CD4-positive, alpha-beta T cell treated with Interleukin-4 for 1 hour (primary cell): ENCODE results near the gene CDH15.
A peak's percentile ranks its signal among the peaks of the same experiment; 100 is the strongest.

Source experiments
- DNase-seq, 2 donors: peaks; one replicate each; pipeline ENCODE4 v3.0.0-alpha.2; 2020 to 2022

The CDH15 gene

DNA sequence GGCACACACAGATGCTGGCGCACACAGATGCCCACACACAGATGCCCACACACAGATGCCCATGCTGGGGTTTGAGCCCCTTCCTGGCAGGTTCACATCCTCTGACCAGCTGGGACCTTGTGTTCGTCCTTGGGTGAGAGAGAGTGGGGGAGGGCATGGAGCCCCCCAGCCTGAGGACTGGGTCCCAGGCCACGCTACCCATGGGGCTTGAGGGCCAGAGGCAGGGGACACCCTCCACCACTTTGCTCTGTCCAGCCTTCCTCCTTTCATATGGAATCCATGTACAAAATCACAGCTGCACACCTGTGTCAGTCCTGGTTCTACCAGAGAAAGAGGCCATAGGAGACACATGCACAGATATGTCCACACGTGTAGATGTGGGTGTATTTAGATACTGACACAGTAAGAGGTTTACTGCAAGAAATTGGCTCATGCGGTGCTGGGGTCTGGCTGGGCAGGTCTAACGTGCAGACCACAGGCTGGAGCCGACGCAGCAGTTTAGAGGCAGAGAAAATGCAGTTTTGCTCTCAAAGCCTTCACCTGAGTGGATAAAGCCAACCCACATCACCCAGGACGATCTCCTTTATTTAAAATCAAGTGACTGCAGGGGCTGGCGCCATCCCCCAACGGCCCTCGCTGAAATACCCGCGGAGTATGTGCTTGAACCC is 17.9 kb downstream of the CDH15 start:
- no peak for DNase-seq

- DNase-seq: no peak
Measured at GRCh38 chr16:89190150-89190958, 18.8 kb downstream of the CDH15 start.

GRCh38 chr16:89191033-89191900 is 19.7 kb downstream of the CDH15 start:
- no peak for DNase-seq

- DNase-seq: no peak
Measured at GRCh38 chr16:89191901-89192185, 20.3 kb downstream of the CDH15 start.

GRCh38 chr16:89192186-89192955 is 20.8 kb downstream of the CDH15 start:
- DNase-seq: peak; percentile 89 to 90

DNA sequence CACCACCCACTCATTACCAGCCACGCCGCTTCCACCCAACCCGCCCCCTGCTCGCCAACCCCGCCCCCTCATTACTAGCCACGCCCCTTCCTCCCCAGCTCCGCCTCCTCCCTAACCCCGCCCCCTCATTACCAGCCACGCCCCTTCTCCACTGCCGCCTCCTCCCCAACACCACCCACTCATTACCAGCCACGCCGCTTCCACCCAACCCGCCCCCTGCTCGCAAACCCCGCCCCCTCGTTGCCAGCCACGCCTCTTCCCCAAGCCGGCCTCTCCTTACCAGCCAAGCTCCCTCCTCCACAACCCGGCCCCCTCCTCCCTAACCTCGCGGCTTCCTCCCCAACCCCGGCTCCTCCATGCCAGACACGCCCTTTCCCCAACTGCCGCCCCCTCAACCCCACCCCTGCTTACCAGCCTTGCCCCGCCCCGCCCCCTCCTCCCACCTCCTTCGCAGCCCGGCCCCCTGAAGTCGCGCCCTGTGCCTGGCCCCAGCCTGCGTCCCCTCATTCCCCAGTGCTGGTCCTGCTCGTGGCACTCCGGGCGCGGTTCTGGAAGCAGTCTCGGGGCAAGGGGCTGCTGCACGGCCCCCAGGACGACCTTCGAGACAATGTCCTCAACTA is 21.5 kb downstream of the CDH15 start:
- peak; percentile 70 to 76 for DNase-seq

DNA sequence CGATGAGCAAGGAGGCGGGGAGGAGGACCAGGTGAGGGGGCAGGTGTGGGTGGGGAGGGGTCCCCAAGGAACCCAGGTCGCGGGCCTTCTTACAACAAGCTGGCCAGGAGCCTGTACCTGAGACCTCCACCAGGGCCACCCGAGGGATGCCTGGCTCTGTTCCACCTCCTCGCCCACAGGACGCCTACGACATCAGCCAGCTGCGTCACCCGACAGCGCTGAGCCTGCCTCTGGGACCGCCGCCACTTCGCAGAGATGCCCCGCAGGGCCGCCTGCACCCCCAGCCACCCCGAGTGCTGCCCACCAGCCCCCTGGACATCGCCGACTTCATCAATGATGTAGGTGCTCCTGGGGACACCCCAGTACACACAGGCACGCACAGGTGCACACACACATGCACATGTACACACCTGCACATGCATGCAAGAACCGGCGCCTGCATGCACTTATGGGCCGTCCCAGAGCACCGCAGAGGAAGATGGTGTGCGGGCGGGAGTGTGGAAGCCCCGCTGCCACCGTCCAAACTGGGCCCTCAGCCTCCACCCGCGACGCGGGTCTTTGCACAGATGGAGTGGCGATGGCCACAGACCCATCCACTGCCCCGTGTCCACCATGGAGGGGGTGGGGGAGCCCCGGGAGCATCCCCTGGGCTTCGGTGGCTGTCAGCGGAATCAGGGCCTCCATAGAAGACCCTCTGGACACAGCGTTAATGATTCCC is 22.2 kb downstream of the CDH15 start:
- DNase-seq: no peak

DNA sequence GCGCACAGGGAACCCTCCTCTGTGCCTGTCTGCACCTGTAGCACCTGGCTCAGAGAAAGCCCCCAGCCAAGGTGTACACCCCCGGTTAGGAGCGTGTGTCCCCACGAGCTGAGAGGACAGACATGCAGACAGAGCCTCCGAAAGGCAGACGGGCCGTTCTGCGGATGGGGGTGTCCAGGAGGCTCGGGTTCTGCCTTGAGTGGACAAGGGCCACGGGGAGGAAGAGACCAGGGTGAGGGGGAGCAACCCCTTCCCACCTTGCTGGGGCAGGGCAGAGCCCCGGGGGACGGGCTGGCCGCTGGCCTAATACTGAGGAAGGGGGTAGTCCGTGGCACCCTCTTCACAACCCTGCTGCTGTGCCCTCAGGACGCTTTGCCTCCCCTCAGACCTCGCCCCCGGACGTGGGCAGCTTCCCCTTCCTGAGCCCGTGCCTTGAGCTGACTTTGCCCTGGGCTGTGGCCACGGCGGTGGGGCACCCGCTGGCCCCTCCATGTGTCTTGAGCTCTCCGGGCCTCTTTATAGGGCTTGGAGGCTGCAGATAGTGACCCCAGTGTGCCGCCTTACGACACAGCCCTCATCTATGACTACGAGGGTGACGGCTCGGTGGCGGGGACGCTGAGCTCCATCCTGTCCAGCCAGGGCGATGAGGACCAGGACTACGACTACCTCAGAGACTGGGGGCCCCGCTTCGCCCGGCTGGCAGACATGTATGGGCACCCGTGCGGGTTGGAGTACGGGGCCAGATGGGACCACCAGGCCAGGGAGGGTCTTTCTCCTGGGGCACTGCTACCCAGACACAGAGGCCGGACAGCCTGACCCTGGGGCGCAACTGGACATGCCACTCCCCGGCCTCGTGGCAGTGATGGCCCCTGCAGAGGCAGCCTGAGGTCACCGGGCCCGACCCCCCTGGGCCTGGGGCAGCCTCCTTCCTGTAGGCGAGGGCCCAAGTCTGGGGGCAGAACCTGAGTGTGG is 23.1 kb downstream of the CDH15 start:
- no peak for DNase-seq

DNA sequence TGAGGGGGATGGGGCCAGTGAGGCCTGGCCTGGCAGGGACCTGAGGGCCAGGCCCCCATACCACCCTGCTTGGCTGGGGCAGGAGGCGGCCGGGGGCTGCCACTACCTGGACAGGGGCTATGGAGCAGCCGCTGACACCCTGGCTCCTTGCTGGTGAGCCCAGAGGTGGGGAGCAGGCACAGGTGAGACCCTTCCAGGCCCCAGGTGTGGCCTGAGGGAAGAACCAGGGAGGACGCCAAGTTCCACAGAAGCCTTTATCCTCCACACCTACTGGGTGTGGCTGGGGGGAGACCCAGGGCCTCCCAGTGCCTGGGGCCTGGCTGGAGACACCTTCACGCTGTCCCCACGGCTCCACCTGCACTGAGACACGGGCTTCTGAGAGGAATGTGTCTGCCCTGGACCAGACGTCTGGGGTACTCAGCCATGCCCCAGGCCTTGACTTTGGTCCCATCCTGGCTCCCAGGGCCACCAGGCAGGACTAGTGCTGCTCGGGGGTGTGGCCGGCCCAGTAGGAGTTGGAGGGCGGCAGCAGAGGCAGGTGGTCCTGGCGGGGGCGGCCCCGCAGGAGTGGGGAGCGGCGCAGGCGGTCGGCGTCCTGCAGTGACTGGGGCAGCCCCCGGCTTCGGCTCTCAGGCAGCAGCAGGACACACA is 24.1 kb downstream of the CDH15 start:
- no peak for DNase-seq

DNA sequence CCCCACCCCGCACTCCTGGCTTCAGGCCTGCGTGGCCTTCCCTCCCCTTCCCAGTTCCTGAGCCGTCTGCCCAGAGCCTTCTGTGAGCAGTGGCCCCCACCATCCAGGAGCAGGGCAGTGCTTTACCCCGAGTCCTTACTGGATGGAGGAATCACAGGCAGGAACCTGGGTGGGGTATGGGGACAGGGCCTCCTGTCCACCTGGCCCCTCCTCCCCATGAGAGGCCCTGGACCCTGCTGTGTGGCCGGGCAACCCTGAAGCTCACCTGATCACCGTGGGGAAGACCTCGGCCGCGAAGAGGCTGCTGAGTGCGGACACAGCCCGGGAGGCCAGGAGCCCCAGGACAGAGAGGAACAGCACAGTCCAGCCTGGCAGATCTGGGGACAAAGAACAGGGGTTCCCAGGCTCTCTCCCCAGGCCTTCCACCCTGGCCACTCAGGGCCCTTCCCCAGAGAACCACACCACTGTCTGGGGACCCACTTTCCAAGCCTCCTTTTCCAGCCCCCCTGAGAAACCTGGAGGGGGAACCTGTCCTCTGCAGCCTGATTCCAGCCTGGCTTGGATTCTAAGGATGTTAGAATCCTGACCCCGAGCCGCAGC is 25.6 kb downstream of the CDH15 start:
- DNase-seq: no peak

DNA sequence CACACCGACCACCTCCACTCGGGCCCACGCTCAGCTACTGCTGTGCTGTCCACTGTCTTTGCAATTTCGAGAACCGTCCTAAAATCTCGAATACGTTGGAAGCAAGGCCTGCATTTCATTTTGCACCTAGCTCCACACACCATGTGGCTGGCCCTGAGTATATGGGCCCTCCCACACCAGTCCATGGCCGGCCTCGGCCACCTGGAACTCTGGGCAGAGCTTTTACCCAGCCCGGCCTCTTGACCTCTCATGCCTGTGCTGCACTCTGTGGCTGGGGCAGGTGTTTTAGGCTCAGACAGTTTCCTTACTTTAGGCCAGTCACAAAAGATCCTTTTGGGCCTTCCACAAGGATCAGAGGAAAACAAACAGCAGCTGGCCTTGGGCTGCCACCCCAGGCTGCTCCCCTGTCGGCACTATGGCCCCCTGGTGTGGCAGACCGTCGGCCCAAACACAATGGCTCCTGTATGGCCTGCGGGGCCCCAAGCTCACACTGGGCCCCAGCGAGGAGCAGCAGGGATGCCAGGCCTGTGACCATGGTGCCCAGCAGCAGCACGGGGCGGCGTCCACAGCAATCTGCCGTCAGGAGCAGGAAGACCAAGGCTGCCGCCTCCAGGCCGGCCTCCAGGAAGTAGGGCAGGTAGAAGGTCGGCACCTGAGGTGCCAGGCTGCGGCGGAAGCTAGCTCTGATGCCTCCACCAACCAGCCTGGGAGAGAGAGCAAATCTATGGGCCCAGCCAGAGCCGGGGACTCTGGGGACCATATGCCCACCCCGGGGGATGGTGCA is 26.3 kb downstream of the CDH15 start:
- DNase-seq: no peak

DNA sequence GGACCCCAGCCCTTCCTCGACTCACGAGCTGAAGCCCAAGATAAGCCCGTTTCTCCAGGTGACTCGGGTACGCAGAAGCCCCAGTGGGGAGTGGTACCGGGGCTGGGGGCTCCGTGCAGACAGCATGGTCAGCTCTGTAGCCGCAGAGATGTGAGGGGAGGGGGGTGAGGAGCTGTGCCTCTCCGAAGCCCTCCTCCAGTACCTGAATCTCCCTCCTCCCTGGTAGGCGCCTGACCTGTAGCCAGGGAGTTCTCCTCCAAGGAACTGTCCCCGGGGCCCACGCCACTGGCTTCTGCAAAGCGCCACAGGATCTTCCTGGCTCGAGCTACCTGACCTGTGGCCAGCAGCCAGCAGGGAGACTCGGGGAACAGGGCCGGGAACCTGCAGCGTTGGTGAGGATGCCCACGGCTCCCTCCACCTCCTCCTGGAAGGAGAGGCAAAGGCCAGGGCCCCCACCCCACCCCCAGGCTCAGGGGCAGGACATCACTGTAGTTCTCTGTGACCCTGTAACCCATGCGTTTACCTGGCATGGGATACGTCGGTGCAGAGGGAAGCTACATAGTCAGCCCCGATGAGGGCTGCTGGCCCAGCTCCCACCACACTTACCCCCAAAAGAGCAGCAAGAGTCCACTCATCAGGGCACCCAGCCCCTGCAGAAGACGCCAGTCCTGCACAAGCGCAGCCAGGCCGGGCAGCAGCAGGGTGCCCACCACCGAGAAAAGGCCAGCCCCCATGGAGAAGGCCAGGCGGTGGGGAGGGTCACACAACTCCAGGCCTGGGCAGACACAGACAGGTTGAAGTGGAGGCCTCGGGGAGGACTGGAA is 27.1 kb downstream of the CDH15 start:
- no peak for DNase-seq

DNA sequence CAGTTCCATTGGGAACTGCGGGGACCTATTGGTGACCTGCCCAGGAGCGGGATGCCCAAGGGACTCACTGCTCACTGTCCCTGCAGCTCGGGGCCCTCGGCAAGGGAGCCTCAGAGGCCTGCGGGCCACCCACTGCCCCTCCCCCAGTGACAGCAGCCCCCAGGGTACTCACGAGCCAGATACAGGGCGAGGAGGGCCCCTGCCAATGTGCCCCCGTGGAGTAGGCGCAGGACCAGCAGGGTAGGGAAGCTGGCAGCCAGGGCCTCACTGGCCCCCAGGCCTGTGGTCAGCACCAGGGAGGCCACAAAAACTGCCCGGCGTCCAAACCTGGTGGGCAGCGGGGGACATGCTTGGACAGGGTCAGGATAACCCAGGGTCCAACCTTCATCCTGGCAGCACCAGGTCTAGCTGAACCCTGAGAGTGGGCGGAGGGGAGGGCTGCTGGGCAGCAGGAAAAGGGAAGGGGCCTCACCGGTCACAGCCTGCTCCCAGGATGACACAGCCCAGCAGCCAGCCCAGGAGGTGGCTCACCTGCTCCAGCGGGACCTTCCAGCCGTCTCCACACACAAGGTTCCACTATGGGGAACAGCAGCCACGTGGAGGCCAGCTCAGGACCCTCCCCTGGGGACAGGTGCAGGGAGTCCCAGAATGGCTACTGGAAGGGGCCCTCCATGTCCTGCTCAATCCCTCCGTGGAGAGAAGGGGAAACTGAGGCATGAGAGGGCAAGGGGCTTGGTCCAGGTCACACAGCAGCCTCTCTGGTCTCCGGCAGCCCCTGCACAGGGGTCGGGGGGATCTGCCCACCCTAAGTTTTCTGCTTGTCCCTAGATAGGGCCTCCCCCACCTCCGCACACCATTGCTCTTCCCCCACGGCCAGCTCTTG is 27.9 kb downstream of the CDH15 start:
- no peak for DNase-seq

DNA sequence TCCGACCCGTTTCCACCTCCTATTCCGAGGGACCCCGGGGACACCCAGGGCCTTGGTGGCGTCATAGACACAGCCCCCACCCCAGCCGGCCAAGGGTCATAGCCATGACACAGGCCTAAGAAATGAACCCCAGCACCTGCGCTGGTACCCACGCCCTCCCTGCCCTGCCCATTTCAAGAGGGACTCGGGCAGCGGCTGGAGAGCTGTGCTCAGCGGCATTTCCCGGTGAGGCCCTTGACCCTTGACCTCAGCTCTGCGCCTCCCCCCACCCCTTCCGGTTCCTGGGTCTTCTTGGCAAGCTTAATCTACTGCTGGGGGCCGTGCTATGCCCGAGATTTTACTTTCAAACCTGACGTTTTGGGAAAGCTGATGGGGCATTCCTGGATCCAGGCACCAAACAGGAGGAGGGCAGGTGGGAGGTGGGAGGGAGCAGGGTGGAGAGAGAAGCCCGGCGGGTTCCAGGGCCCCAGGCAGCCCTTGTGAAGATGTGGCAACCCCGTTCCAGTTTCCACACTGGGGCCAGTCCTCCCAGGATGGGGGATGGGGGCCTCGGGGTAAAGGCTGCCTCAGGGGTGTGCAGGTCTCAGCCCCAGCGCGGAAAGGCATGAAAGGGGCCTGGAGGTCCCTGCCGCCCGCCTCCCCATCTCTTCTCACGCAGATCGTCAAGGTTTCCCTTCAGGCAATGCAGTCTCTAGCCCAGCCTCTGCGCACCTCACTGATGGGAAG is 28.7 kb downstream of the CDH15 start, which contains the start of gene SLC22A31:
TSS of gene SLC22A31 (minus strand) at position 414 of the 726 bp plus-strand sequence. CDS start at position 378, 36 bp downstream.
- DNase-seq: no peak

DNA sequence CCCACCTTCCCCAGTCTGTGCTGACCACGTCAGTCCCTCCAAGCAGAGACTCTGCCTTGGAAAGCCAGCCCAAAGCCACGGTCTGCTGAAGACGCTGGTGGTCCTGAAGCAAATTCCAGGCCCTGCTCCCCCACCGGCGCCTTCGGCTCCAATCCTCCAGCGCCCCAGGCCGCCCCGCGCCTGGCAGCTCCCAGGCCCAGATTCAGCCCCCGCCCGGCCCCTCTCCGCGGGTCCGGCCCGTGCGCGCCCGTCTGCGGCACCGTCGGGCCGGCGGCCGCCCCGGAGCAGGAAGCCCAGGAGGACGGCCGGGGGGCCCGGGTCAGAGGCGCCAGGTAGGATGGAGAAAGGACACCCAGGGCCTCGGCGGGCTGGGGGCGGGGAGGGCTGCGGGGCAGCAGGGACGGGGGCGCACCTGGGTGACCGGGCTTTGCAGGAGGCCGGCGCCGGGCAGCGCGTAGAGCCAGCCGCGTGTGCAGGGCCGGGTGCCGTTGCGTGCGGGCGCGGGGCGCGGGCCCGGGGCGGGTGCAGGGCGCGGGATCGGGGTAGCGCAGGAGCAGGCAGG is 29.4 kb downstream of the CDH15 start:
- no peak for DNase-seq
